Activated CD4-positive, alpha-beta T cell treated with anti-CD3 and anti-CD28 coated beads for 48 hours (primary cell): Measurements from ENCODE around the gene ITIH3.

Experiments
- DNase-seq: peaks from one replicate; pipeline ENCODE4 v3.0.0-alpha.2; 2020

Gene ITIH3

DNA sequence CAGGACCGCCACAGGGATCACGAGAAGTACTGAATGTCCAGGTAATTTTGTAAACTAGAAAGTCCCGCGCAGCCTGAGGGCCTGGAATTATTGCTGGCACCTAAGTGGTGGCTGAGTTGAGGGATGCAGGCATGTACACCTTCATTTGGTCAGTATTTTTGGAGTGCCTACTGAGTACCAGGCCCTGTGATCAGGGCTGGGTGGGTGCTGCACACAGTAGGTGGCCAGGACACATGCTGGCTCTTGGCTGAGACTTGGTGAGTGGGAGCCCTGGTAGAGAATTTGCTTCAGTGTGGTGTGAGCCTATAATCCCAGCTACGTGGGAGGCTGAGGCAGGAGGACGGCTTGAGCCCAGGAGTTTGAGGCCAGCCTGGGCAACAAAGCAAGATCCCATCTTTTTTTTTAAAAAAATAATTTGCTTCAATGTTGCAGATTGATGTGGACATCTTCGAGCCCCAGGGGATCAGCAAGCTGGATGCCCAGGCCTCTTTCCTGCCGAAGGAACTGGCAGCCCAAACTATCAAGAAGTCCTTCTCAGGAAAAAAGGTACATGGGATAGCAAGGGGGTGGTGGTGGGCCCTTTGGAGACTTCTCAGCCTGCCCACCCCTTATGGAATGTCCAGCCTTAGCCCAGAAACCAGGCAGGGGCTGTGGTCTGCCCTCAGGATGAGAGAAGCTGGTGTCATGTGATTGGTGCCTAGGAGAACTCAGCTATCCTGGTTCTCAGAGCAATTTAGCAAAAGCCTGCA lies 14.6 kb upstream of the ITIH3 start:
- no peak for DNase-seq

DNA sequence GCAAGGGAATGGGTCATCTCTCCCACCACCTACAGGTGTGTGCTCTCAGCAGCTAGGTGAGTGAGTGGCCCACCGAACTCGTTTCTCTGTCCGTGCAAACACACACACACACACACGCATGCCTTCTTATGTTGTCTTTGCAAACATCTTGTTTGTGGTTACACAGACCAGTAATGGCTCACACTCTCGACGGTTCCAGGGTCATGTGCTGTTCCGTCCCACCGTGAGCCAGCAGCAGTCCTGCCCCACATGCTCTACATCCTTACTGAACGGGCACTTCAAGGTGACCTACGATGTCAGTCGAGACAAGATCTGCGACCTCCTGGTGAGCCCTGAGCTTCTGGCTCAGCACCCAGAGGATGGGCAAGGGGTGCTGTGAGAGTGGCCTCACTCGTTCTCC lies 12.9 kb upstream of the ITIH3 start:
- DNase-seq = no peak

DNA sequence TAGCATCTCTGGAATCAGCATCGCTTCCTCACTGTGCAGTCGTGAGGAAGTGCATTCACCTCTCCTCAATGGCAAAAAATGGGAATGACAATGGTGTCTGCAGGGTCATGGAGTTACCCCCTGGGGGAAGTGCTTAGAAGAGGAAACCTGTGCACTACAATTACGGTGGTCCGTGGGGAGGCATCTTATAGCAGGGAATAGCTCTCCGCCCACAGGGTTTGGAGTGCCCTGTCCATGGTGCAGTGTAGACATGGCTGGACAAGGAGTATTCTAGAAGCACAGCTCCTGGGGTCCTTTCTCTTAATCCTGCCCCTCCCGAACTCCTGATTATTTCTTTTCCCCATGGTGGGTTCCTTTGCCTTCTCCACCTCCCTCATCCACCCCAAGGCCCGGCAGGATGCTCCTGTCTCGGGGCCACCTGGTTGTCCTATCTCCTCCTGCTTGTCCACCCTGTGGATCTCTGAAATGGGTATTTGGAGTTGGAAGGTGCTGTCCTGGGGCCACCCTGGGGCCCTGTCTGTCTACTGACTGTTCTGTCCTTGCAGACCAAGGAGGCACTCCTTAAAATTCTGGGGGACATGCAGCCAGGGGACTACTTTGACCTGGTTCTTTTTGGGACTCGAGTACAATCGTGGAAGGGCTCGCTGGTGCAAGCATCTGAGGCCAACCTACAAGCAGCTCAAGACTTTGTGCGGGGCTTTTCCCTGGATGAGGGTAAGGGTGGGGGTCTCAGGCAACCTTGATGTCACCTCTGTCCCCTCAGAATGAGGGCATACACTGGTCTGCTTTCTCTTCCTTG lies 12.0 kb upstream of the ITIH3 start:
- DNase-seq = no peak

GRCh38 chr3:52783211-52783555 lies 11.4 kb upstream of the ITIH3 start:
- DNase-seq = no peak

GRCh38 chr3:52784021-52784621 lies 10.5 kb upstream of the ITIH3 start:
- no peak for DNase-seq

DNA sequence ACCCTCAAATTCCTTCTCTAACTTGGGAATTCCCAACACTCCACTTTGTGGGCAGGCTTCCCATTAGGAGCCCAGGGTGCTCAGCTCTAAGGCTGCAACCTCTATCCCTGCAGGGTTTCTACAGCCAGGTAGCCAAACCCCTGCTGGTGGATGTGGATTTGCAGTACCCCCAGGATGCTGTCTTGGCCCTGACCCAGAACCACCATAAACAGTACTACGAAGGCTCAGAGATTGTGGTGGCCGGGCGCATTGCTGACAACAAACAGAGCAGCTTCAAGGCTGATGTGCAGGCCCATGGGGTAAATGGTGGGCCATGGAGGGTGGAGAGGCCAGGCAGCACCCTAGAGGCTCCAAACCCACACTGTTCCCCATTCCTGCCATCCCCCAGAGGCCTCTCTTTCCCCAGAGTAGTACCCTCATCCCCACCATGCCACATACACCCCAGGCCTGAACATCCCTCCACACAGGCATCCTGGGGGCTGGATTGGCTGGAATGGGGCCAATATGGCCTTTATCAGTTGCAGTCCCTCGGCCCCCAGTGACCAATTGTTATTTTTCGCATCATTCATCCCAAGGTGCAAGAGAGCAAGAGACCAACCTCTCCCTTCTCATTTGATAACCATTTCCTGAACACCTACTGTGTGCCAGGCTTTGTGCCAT lies 9.5 kb upstream of the ITIH3 start:
- no peak for DNase-seq

DNA sequence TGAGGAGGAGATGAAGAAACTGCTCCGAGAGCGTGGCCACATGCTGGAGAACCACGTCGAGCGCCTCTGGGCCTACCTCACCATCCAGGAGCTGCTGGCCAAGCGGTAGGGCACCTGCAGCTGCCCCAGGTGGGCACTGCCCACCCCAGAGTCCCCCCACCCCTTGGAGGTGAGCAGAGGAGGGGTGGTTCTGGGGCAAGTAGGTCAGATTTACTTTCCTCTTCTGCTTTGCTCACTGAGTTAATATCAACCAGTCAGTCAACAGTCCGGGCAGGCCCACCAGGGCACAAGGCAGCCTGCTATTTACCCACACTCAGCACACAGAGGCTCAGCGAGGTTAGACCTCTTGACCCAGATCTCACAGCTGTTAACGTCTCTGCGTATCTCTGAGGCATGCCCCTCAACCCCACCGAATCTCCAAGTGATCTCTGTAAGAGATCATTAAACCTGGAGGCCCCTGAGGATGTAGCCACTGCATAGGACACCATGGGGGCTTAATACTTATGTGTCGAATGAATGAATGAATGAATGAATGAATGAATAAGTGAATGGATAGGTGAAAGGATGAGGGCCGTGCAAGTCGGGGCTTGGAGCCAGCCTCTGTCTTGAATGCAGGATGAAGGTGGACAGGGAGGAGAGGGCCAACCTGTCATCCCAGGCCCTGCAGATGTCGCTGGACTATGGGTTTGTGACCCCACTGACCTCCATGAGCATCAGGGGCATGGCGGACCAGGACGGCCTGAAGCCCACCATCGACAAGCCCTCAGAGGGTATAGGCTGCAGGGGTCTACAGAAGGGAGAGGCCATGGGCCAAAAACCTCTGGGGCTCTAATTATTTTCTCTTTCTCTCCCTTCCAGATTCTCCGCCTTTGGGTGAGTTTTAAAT lies 8.0 kb upstream of the ITIH3 start:
- DNase-seq = no peak

GRCh38 chr3:52787246-52787645 lies 7.3 kb upstream of the ITIH3 start:
- no peak for DNase-seq

- DNase-seq = no peak
These were observed 6.6 kb upstream of the ITIH3 start for GRCh38 chr3:52787672-52788625.

GRCh38 chr3:52788890-52789745 lies 5.5 kb upstream of the ITIH3 start:
- no peak for DNase-seq

DNA sequence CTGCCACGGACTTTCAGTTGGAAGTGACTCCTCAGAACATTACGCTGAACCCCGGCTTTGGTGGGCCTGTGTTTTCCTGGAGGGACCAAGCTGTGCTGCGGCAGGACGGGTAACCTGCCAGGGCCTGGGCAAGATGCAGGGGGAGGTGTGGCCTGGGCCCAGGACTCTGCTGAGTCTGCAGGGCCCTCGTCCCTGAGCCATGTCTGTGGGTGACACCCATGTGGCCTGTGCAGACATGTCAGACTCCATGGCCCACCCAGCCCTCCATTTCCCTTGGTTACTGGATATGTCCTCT lies 4.9 kb upstream of the ITIH3 start:
- no peak for DNase-seq

DNA sequence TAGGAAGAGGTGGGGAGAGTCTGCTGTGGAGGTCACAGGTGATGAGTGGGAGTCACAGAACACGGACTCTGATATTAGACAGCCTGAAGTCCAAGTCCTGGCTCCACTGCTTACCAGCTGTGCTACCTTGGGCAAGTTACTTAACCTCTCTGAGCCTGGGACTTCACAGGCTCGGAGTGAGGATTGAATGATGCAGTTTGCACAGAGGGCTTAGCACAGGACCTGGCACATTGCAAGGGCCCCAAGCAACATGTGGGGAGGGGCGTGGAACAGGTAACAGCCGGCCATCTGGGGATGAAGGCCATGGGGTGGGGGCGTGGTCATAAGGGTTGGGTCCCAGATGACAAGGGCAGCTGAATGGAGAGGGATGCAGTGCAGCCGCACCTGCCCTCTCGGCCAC lies 4.3 kb upstream of the ITIH3 start:
- DNase-seq = no peak

GRCh38 chr3:52790741-52791140 lies 3.9 kb upstream of the ITIH3 start:
- no peak for DNase-seq

GRCh38 chr3:52791366-52791765 lies 3.2 kb upstream of the ITIH3 start:
- DNase-seq = no peak

- no peak for DNase-seq
These were observed 2.7 kb upstream of the ITIH3 start for GRCh38 chr3:52791928-52792327.

DNA sequence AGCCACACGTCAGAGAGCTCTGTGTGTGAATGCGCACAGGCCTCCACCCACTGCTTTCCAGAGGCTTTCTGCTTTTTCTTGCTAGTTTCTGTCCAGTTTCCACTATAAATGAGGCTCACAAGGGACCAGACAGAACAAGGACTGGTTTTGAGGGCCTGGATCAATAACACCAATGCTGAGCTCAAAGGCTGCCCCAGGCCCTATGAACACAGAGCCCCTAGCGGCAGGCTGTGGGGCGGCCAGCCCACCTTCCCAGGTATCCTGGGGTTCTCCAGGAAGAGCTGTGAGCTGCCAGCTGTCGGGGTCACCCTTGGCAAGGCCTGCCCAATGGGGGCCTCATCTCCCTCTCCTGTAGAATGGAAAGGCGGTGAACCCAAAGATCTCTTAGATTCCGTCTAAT lies 2.2 kb upstream of the ITIH3 start:
- DNase-seq = no peak

- no peak for DNase-seq
These were observed 1.5 kb upstream of the ITIH3 start for GRCh38 chr3:52792961-52793695.

GRCh38 chr3:52793702-52794611 lies 639 bp upstream of the ITIH3 start:
- no peak for DNase-seq
